Stimulated activated memory B cell treated with anti-CD40 and anti-IgM and Interleukin-4, amounts not matched to agents 10 μg/mL and 1 μg/mL and 100 μg/mL, for 72 hours (primary cell): ENCODE measurements around the gene PHF1.

Experiments used
- ATAC-seq: fragments of 150-1000 bp; cut with Tn5 transposase; 2 replicates; pipeline ENCODE4 v1.10.0; 2021
- H3K27ac Mint-ChIP-seq: one replicate; pipeline ENCODE4 v1.8.0; 2022; ENCODE audit warnings: mild to moderate bottlenecking, mixed read lengths
- H3K27me3 Mint-ChIP-seq: one replicate; pipeline ENCODE4 v1.8.0; 2022; ENCODE audit warnings: mixed read lengths
- H3K36me3 Mint-ChIP-seq: one replicate; pipeline ENCODE4 v1.8.0; 2022; ENCODE audit warnings: mixed read lengths
- H3K4me1 Mint-ChIP-seq: one replicate; pipeline ENCODE4 v1.8.0; 2022; ENCODE audit warnings: mixed read lengths
- H3K4me3 Mint-ChIP-seq: one replicate; pipeline ENCODE4 v1.8.0; 2022; ENCODE audit warnings: mild to moderate bottlenecking, moderate library complexity, mixed read lengths
- H3K9me3 Mint-ChIP-seq: one replicate; pipeline ENCODE4 v1.8.0; 2022; ENCODE audit warnings: mixed read lengths

PHF1 gene

GRCh38 chr6:33420491-33421343, 9.9 kb downstream of the PHF1 start:
- H3K9me3 Mint-ChIP-seq: no peaks in the 10 kb centered on the region
- H3K27me3 Mint-ChIP-seq: no peaks in the 10 kb centered on the region
- ATAC-seq: no peak
- peaks cover 4% of the 10 kb centered on the region for H3K36me3 Mint-ChIP-seq
- H3K4me1 Mint-ChIP-seq: peaks cover 50% of the 10 kb centered on the region
- peak overlapping the region; percentile 0 for H3K27ac Mint-ChIP-seq
- no peak overlapping the region for H3K4me3 Mint-ChIP-seq

- Mint-ChIP-seq H3K36me3 (no peaks in the 10 kb centered on the region), H3K27me3 (no peaks in the 10 kb centered on the region), H3K27ac (peak overlapping the region; percentile 0), H3K4me3 (no peak overlapping the region), H3K9me3 (no peaks in the 10 kb centered on the region), H3K4me1 (peaks cover 48% of the 10 kb centered on the region)
- no peak for ATAC-seq
Measured at GRCh38 chr6:33421344-33421643, 10.5 kb downstream of the PHF1 start.

GRCh38 chr6:33423777-33424176, 13.0 kb downstream of the PHF1 start:
- Mint-ChIP-seq H3K27me3 (no peaks in the 10 kb centered on the region), H3K9me3 (no peaks in the 10 kb centered on the region), H3K27ac (peak overlapping the region; percentile 94), H3K4me3 (peak overlapping the region; percentile 86), H3K4me1 (peaks cover 47% of the 10 kb centered on the region), H3K36me3 (no peaks in the 10 kb centered on the region)
- ATAC-seq: no peak

- Mint-ChIP-seq H3K36me3 (no peaks in the 10 kb centered on the region), H3K9me3 (no peaks in the 10 kb centered on the region), H3K27me3 (no peaks in the 10 kb centered on the region), H3K4me3 (peak overlapping the region; percentile 86), H3K4me1 (peaks cover 53% of the 10 kb centered on the region), H3K27ac (peak overlapping the region; percentile 94)
- ATAC-seq: no peak
Measured at GRCh38 chr6:33424855-33425667, 14.2 kb downstream of the PHF1 start.

- H3K36me3 Mint-ChIP-seq: no peaks in the 10 kb centered on the region
- H3K4me3 Mint-ChIP-seq: peak overlapping the region; percentile 86
- peak overlapping the region; percentile 94 for H3K27ac Mint-ChIP-seq
- H3K9me3 Mint-ChIP-seq: no peaks in the 10 kb centered on the region
- ATAC-seq: peak; percentile 77
- no peaks in the 10 kb centered on the region for H3K27me3 Mint-ChIP-seq
- peaks cover 62% of the 10 kb centered on the region for H3K4me1 Mint-ChIP-seq
Measured at GRCh38 chr6:33425668-33426577, 15.1 kb downstream of the PHF1 start.

GRCh38 chr6:33426590-33427511, 16.0 kb downstream of the PHF1 start:
- Mint-ChIP-seq H3K36me3 (no peaks in the 10 kb centered on the region), H3K9me3 (no peaks in the 10 kb centered on the region), H3K27ac (peak overlapping the region; percentile 94), H3K4me1 (peaks cover 71% of the 10 kb centered on the region), H3K27me3 (no peaks in the 10 kb centered on the region), H3K4me3 (peak overlapping the region; percentile 86)
- ATAC-seq: peak; percentile 20

GRCh38 chr6:33427585-33428223, 16.9 kb downstream of the PHF1 start:
- Mint-ChIP-seq H3K4me3 (peak overlapping the region; percentile 86), H3K27ac (peak overlapping the region; percentile 94), H3K36me3 (peaks cover 1% of the 10 kb centered on the region), H3K4me1 (peaks cover 80% of the 10 kb centered on the region), H3K27me3 (no peaks in the 10 kb centered on the region), H3K9me3 (no peaks in the 10 kb centered on the region)
- ATAC-seq: peak; percentile 39

GRCh38 chr6:33428224-33428965, 17.6 kb downstream of the PHF1 start:
- Mint-ChIP-seq H3K4me3 (peak overlapping the region; percentile 71), H3K27ac (peak overlapping the region; percentile 66), H3K36me3 (peaks cover 6% of the 10 kb centered on the region), H3K27me3 (no peaks in the 10 kb centered on the region), H3K4me1 (peaks cover 86% of the 10 kb centered on the region), H3K9me3 (no peaks in the 10 kb centered on the region)
- peak; percentile 1 for ATAC-seq

- Mint-ChIP-seq H3K27me3 (no peaks in the 10 kb centered on the region), H3K4me1 (peaks cover 88% of the 10 kb centered on the region), H3K9me3 (no peaks in the 10 kb centered on the region), H3K4me3 (peak overlapping the region; percentile 71), H3K36me3 (peaks cover 6% of the 10 kb centered on the region), H3K27ac (peak overlapping the region; percentile 66)
- no peak for ATAC-seq
Measured at GRCh38 chr6:33428966-33429749, 18.3 kb downstream of the PHF1 start.

GRCh38 chr6:33429750-33430052, 18.9 kb downstream of the PHF1 start:
- Mint-ChIP-seq H3K36me3 (peaks cover 6% of the 10 kb centered on the region), H3K4me1 (peaks cover 84% of the 10 kb centered on the region), H3K27ac (peak overlapping the region; percentile 66), H3K9me3 (no peaks in the 10 kb centered on the region), H3K4me3 (no peak overlapping the region), H3K27me3 (no peaks in the 10 kb centered on the region)
- ATAC-seq: no peak

GRCh38 chr6:33430334-33430733, 19.5 kb downstream of the PHF1 start:
- peaks cover 77% of the 10 kb centered on the region for H3K4me1 Mint-ChIP-seq
- no peak overlapping the region for H3K27ac Mint-ChIP-seq
- H3K4me3 Mint-ChIP-seq: no peak overlapping the region
- no peak for ATAC-seq
- H3K9me3 Mint-ChIP-seq: no peaks in the 10 kb centered on the region
- H3K27me3 Mint-ChIP-seq: no peaks in the 10 kb centered on the region
- peaks cover 10% of the 10 kb centered on the region for H3K36me3 Mint-ChIP-seq

GRCh38 chr6:33430991-33431879, 20.4 kb downstream of the PHF1 start:
- peak overlapping the region; percentile 76 for H3K4me3 Mint-ChIP-seq
- H3K36me3 Mint-ChIP-seq: peaks cover 14% of the 10 kb centered on the region
- peak overlapping the region; percentile 82 for H3K27ac Mint-ChIP-seq
- peak; percentile 75 for ATAC-seq
- H3K9me3 Mint-ChIP-seq: no peaks in the 10 kb centered on the region
- H3K27me3 Mint-ChIP-seq: no peaks in the 10 kb centered on the region
- H3K4me1 Mint-ChIP-seq: peaks cover 73% of the 10 kb centered on the region
